ENCODE data around the gene FMN1. TPM values are rescaled to one million over a fixed set of nuclear protein-coding genes. Genes with fewer than 3 reads are reported as not detected.

The FMN1 gene
- polyA plus RNA-seq, 3 donors: 0.28 to 3.7 (median 0.34) TPM

GRCh38 chr15:33032053-33032452 lies 162.5 kb downstream of the FMN1 start:
- Mint-ChIP-seq H3K4me3 (no peak overlapping the region), H3K36me3 (peaks cover 0 to 4% of the 10 kb centered on the region in 2 donors), H3K9me3 (peaks cover 0 to 2% (median 0%) of the 10 kb centered on the region in 7 donors), H3K27me3 (ENCODE audit: low read depth in 3 of 3) (no peaks in the 10 kb centered on the region), H3K4me1 (peaks cover 6% of the 10 kb centered on the region), H3K27ac (no peak overlapping the region)
- no peaks in the 10 kb centered on the region for H3K9me3 ChIP-seq (replicated peaks in 1 of 2; ENCODE audit: control insufficient read depth in 1 of 2, insufficient read depth in 1 of 2, low read length in 2 of 2)
- H2AFZ ChIP-seq (ENCODE audit: insufficient read depth, low read depth, low read length, poor library complexity, severe bottlenecking): no peak overlapping the region
- H3K36me3 ChIP-seq (replicated peaks in 1 of 2; ENCODE audit: control insufficient read depth in 1 of 2, insufficient read depth in 2 of 2, low read length in 2 of 2): no peaks in the 10 kb centered on the region
- WGBS (ENCODE audit: insufficient coverage): no CpG with 5 or more reads among the region's 4 CpGs
- TF ChIP-seq CTCF (IDR thresholded peaks at IDR 0.05): no peak
- H3K4me2 ChIP-seq (replicated peaks; ENCODE audit: extremely low read depth, low read length, poor library complexity, severe bottlenecking): no peak overlapping the region
- no peaks in the 10 kb centered on the region for H3K79me2 ChIP-seq (ENCODE audit: insufficient read depth, low read length)
- H3K4me1 ChIP-seq (ENCODE audit: control insufficient read depth in 1 of 2, insufficient read depth in 2 of 2, low read length in 2 of 2): no peaks in the 10 kb centered on the region
- no peak overlapping the region for H3K4me3 ChIP-seq (replicated peaks in 1 of 3; ENCODE audit: low read depth in 2 of 3, low read length in 3 of 3)
- no peak overlapping the region for H3K27ac ChIP-seq (ENCODE audit: low read depth in 1 of 2, low read length in 2 of 2)
- no peaks in the 10 kb centered on the region for H4K20me1 ChIP-seq (ENCODE audit: insufficient read depth, low read length)
- intact Hi-C loops (cut with micrococcal nuclease): no loop called here
- H3K9ac ChIP-seq (ENCODE audit: insufficient read depth, low read length, poor library complexity, severe bottlenecking): no peak overlapping the region
- no peaks in the 10 kb centered on the region for H3K27me3 ChIP-seq (ENCODE audit: control insufficient read depth in 2 of 2, insufficient read depth in 2 of 2, low read length in 2 of 2)
- DNase-seq: no peak

DNA sequence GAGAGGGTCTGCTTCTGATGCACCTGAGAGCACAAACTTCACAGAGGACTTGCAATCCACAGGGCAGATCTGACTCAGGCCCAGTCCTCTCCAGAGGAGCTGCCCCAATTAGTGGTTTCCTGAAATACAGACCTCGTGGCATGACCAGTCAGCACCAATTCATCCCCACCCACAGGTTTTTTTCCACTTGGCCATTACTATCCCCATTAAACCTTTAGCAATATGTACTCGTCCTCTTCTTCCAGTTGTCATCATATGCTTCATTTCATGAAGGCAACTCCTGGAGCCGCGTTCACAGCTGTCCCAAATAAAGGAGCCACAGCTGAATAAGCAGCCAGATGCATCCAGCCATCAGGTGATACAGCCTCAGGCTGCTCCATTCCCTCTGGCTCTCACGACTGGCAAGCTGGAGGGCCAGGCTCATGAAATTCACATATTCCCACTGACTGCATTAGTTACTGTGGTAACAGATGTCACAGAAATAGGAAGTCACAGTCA lies 163.1 kb downstream of the FMN1 start:
- Histone ChIP-seq H4K20me1 (ENCODE audit: insufficient read depth, low read length) (no peaks in the 10 kb centered on the region), H3K79me2 (ENCODE audit: insufficient read depth, low read length) (no peaks in the 10 kb centered on the region), H3K27ac (ENCODE audit: low read depth in 1 of 2, low read length in 2 of 2) (no peak overlapping the region), H3K9me3 (replicated peaks in 1 of 2; ENCODE audit: control insufficient read depth in 1 of 2, insufficient read depth in 1 of 2, low read length in 2 of 2) (no peaks in the 10 kb centered on the region), H3K4me3 (replicated peaks in 1 of 3; ENCODE audit: low read depth in 2 of 3, low read length in 3 of 3) (no peak overlapping the region), H3K4me2 (replicated peaks; ENCODE audit: extremely low read depth, low read length, poor library complexity, severe bottlenecking) (no peak overlapping the region), H3K9ac (ENCODE audit: insufficient read depth, low read length, poor library complexity, severe bottlenecking) (no peak overlapping the region), H3K27me3 (ENCODE audit: control insufficient read depth in 2 of 2, insufficient read depth in 2 of 2, low read length in 2 of 2) (no peaks in the 10 kb centered on the region), H3K36me3 (replicated peaks in 1 of 2; ENCODE audit: control insufficient read depth in 1 of 2, insufficient read depth in 2 of 2, low read length in 2 of 2) (no peaks in the 10 kb centered on the region), H2AFZ (ENCODE audit: insufficient read depth, low read depth, low read length, poor library complexity, severe bottlenecking) (no peak overlapping the region), H3K4me1 (ENCODE audit: control insufficient read depth in 1 of 2, insufficient read depth in 2 of 2, low read length in 2 of 2) (no peaks in the 10 kb centered on the region)
- intact Hi-C loops (cut with micrococcal nuclease): no loop called here
- TF ChIP-seq CTCF (IDR thresholded peaks at IDR 0.05): no peak
- H3K4me3 Mint-ChIP-seq: no peak overlapping the region
- no peak for DNase-seq
- H3K27me3 Mint-ChIP-seq (ENCODE audit: low read depth in 3 of 3): no peaks in the 10 kb centered on the region
- H3K36me3 Mint-ChIP-seq: peaks cover 0 to 4% of the 10 kb centered on the region in 2 donors
- peaks cover 6% of the 10 kb centered on the region for H3K4me1 Mint-ChIP-seq
- WGBS (ENCODE audit: insufficient coverage): 75% methylated on average over 4 of the region's 5 CpGs
- H3K9me3 Mint-ChIP-seq: peaks cover 0 to 2% (median 0%) of the 10 kb centered on the region in 7 donors
- H3K27ac Mint-ChIP-seq: peak overlapping the region in 1 of 7 donors; percentile 67
